Natural killer cell (primary cell): Measurements from ENCODE around the gene LGALS9. TPM values are rescaled to one million over a fixed set of nuclear protein-coding genes. Genes with fewer than 3 reads are reported as not detected.
"Not testable (repeated sequence)": the region's sequence is repeated elsewhere in the genome, so short reads cannot be mapped to it uniquely, and the experiment has no call there.

Experiments used
- ATAC-seq, 3 donors: fragments of 150-1000 bp in 2 of 3; fragments of 200-7000 bp in 1 of 3; cut with Tn5 transposase; 1 replicate in 1 of 3; 2 replicates in 2 of 3; pipeline ENCODE4 v1.10.0; 2021; ENCODE audit warnings: mild to moderate bottlenecking in 2 of 3, moderate library complexity in 2 of 3
- DNase-seq, 2 donors: peaks; one replicate each; pipeline versions ENCODE4 v3.0.0 to v3.0.0-alpha.2; 2013 to 2021; ENCODE audit warnings: mixed read lengths in 1 of 2
- H3K27ac ChIP-seq: one replicate; pipeline ENCODE4 v1.5.1; 2013; ENCODE audit warnings: mild to moderate bottlenecking, low read length
- H3K27me3 ChIP-seq: one replicate; pipeline ENCODE4 v1.6.1; 2013; ENCODE audit warnings: low read length; ENCODE audit not compliant: control insufficient read depth, insufficient read depth
- H3K36me3 ChIP-seq: one replicate; pipeline ENCODE4 v1.6.1; 2013; ENCODE audit warnings: low read length; ENCODE audit not compliant: control insufficient read depth, insufficient read depth
- H3K4me1 ChIP-seq: one replicate; pipeline ENCODE4 v1.6.1; 2013; ENCODE audit warnings: low read length; ENCODE audit not compliant: control insufficient read depth, insufficient read depth
- H3K4me3 ChIP-seq: one replicate; pipeline ENCODE4 v1.5.1; 2013; ENCODE audit warnings: low read length
- H3K9me3 ChIP-seq: one replicate; pipeline ENCODE4 v1.6.1; 2013; ENCODE audit warnings: low read length; ENCODE audit not compliant: control insufficient read depth, insufficient read depth
- H3K27ac Mint-ChIP-seq, 2 donors: one replicate each; pipeline ENCODE4 v1.8.0; 2022; ENCODE audit warnings: mild to moderate bottlenecking in 2 of 2, mixed read lengths in 2 of 2, moderate library complexity in 1 of 2
- H3K27me3 Mint-ChIP-seq, 2 donors: one replicate each; pipeline ENCODE4 v1.8.0; 2022; ENCODE audit warnings: low read depth in 2 of 2, mixed read lengths in 2 of 2
- H3K36me3 Mint-ChIP-seq: one replicate; pipeline ENCODE4 v1.8.0; 2022; ENCODE audit warnings: mixed read lengths
- H3K4me1 Mint-ChIP-seq, 2 donors: one replicate each; pipeline ENCODE4 v1.8.0; 2022; ENCODE audit warnings: mixed read lengths in 2 of 2
- H3K4me3 Mint-ChIP-seq: one replicate; pipeline ENCODE4 v1.8.0; 2022; ENCODE audit warnings: mild to moderate bottlenecking, moderate library complexity, mixed read lengths
- H3K9me3 Mint-ChIP-seq, 2 donors: one replicate each; pipeline ENCODE4 v1.8.0; 2022; ENCODE audit warnings: mixed read lengths in 2 of 2
- WGBS: methylation state at CpG from one replicate; pipeline ENCODE4 v1.1.7; 2013; ENCODE audit warnings: missing lambda C conversion rate; ENCODE audit not compliant: insufficient coverage; 5-methylcytosine and 5-hydroxymethylcytosine counted together
- intact Hi-C: fragments of 100-400 bp; cut with micrococcal nuclease; formaldehyde crosslinking; loops from one replicate; pipeline ENCODE4 v1.14.2; 2022
- total RNA-seq, 4 donors: library from RNA; stranded (reverse); fragments of 120-200 nt in 1 of 4; gene quantifications; one replicate each; pipeline versions ENCODE4 v1.2.3 to v1.2.4, GENCODE V29; 2013 to 2022
- TF ChIP-seq, protein P1 (sequence below): fragments of 200-600 bp; IDR thresholded peaks from one replicate; pipeline ENCODE4 v1.8.0; 2022; ENCODE audit warnings: antibody characterized with exemption

LGALS9 gene
- total RNA-seq, 3 donors from 2014 or later (not counting 1 experiment from before 2014, with no cell fraction given), result 83.4 to 142 (median 102) TPM

- Histone ChIP-seq H3K9me3 (no peaks in the 10 kb centered on the region), H3K27ac (no peak overlapping the region), H3K4me3 (no peak overlapping the region), H3K27me3 (no peaks in the 10 kb centered on the region), H3K36me3 (no peaks in the 10 kb centered on the region), H3K4me1 (peaks cover 7% of the 10 kb centered on the region)
- Mint-ChIP-seq H3K36me3 (no peaks in the 10 kb centered on the region), H3K27ac (no peak overlapping the region), H3K27me3 (no peaks in the 10 kb centered on the region), H3K4me3 (no peak overlapping the region), H3K4me1 (peaks cover 6% of the 10 kb centered on the region in 2 donors), H3K9me3 (no peaks in the 10 kb centered on the region)
- DNase-seq (peak; percentile 60 to 80), ATAC-seq (peak; percentile 60 to 73 (median 69))
- TF ChIP-seq, protein P1, sequence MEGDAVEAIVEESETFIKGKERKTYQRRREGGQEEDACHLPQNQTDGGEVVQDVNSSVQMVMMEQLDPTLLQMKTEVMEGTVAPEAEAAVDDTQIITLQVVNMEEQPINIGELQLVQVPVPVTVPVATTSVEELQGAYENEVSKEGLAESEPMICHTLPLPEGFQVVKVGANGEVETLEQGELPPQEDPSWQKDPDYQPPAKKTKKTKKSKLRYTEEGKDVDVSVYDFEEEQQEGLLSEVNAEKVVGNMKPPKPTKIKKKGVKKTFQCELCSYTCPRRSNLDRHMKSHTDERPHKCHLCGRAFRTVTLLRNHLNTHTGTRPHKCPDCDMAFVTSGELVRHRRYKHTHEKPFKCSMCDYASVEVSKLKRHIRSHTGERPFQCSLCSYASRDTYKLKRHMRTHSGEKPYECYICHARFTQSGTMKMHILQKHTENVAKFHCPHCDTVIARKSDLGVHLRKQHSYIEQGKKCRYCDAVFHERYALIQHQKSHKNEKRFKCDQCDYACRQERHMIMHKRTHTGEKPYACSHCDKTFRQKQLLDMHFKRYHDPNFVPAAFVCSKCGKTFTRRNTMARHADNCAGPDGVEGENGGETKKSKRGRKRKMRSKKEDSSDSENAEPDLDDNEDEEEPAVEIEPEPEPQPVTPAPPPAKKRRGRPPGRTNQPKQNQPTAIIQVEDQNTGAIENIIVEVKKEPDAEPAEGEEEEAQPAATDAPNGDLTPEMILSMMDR, result peak; percentile 93
- WGBS, result 42% methylated on average over 34 of the region's 34 CpGs
- intact Hi-C loops, result loop anchor here (2.0 to 5.0 kb wide), 2 partner anchors 102 to 303 kb away; no protein-coding TSS in a partner anchor
Observed at GRCh38 chr17:27654654-27655524, 23.9 kb downstream of the LGALS9 start.

- not testable (repeated sequence) for H3K27me3 ChIP-seq
Observed at GRCh38 chr17:27655525-27656111, 24.6 kb downstream of the LGALS9 start.

GRCh38 chr17:27656620-27657019 lies 25.6 kb downstream of the LGALS9 start:
- WGBS, result 83% methylated on average over 8 of the region's 8 CpGs
- H3K36me3 Mint-ChIP-seq, result not testable (repeated sequence)

More at GRCh38 chr17:27655525-27656111, 24.6 kb downstream of the LGALS9 start:
- not testable (repeated sequence) for H3K4me1 Mint-ChIP-seq, H3K9me3 Mint-ChIP-seq, H3K4me1 ChIP-seq, H3K36me3 Mint-ChIP-seq, H3K27ac ChIP-seq, H3K4me3 ChIP-seq, H3K9me3 ChIP-seq, H3K27ac Mint-ChIP-seq, DNase-seq, H3K4me3 Mint-ChIP-seq, H3K36me3 ChIP-seq, H3K27me3 Mint-ChIP-seq, ATAC-seq
- 88% methylated on average over 16 of the region's 16 CpGs for WGBS
- intact Hi-C loops, result loop anchor here (2.0 kb wide), 1 partner anchor 101 kb away; no protein-coding TSS in a partner anchor

DNA sequence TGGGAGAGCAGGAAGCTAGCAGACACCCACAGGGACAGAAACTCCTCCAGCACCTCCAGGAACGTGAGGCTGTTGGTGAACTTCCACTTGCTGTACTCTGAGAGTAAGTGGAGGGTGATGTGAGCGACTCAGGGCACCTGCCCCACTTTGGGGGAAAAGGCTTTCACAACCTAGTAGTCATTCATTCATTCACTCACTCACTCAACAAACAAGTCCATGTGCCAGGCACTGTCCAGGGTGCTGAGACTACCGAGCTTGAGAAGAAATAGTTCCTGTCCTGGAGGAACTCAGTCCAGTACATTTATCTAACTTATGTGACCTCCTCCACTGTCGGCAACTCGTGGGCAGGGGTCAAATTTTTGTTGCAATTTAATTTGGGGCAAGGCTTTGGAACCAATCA lies 26.6 kb downstream of the LGALS9 start:
- no peaks in the 10 kb centered on the region for H3K27me3 Mint-ChIP-seq
- no peak overlapping the region for H3K4me3 ChIP-seq
- no peaks in the 10 kb centered on the region for H3K9me3 Mint-ChIP-seq
- DNase-seq, result no peak
- no peak for ATAC-seq
- no peak overlapping the region for H3K27ac Mint-ChIP-seq
- peaks cover 7% of the 10 kb centered on the region for H3K4me1 ChIP-seq
- intact Hi-C loops, result no loop called here
- no peaks in the 10 kb centered on the region for H3K36me3 Mint-ChIP-seq
- H3K27ac ChIP-seq, result no peak overlapping the region
- peaks cover 6% of the 10 kb centered on the region in 2 donors for H3K4me1 Mint-ChIP-seq
- H3K9me3 ChIP-seq, result no peaks in the 10 kb centered on the region
- no peaks in the 10 kb centered on the region for H3K27me3 ChIP-seq
- H3K4me3 Mint-ChIP-seq, result no peak overlapping the region
- TF ChIP-seq, protein P1, result no peak
- no peaks in the 10 kb centered on the region for H3K36me3 ChIP-seq
- 41% methylated on average over 3 of the region's 5 CpGs for WGBS

More at GRCh38 chr17:27656620-27657019, 25.6 kb downstream of the LGALS9 start:
- H3K4me1 Mint-ChIP-seq, ATAC-seq, DNase-seq, H3K9me3 Mint-ChIP-seq, intact Hi-C loops, H3K27ac Mint-ChIP-seq, H3K4me3 Mint-ChIP-seq, H3K36me3 ChIP-seq, H3K4me3 ChIP-seq, H3K27ac ChIP-seq, H3K27me3 Mint-ChIP-seq, H3K9me3 ChIP-seq, H3K4me1 ChIP-seq, H3K27me3 ChIP-seq: not testable (repeated sequence)
